Measurements from ENCODE around the gene MCL1. TPM values are rescaled to one million over a fixed set of nuclear protein-coding genes. Genes with fewer than 3 reads are reported as not detected.
"Not testable (repeated sequence)": the region's sequence is repeated elsewhere in the genome, so short reads cannot be mapped to it uniquely, and the experiment has no call there.

The MCL1 gene
- total and polyA plus RNA-seq, 2 experiments from 2014 or later: 55.3 to 244 TPM

DNA sequence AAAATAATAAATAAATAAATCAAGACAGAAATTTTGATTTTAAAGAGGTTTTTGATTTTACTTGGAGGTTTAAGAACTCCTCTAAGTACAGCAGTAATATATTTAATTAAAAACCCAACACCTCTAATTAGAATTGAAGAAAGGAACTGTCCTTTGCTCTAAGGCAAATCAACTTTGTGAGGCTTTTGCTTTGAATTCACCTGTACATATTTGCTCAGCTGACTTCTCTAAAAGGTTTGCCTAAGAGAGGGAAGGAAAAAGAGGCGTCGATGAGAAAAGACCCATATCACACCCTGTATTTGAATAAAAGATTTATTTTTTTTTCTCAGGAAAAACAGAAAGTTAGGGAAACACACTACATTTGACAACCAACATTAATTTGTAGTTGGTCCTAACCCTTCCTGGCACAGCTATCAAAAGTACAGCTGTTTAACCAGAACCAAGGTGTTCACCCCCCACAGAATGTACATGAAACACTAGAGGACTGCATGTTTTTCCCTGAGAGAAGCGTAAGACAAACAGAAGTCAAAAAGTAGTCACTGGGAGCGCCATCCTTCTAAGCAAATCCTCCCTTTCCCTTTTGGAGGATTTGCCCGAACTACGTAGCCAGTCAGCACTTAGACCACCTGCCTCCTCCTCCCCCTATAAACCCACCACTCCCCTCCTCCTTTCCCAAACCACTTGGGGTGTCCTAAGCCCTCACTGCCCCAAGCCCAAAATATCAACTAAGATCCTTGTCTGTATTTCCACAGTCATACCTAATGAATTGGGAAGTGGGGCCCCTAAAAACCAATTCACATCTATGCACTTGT lies 4.9 kb downstream of the MCL1 start (continued):
- TF ChIP-seq, protein P1, sequence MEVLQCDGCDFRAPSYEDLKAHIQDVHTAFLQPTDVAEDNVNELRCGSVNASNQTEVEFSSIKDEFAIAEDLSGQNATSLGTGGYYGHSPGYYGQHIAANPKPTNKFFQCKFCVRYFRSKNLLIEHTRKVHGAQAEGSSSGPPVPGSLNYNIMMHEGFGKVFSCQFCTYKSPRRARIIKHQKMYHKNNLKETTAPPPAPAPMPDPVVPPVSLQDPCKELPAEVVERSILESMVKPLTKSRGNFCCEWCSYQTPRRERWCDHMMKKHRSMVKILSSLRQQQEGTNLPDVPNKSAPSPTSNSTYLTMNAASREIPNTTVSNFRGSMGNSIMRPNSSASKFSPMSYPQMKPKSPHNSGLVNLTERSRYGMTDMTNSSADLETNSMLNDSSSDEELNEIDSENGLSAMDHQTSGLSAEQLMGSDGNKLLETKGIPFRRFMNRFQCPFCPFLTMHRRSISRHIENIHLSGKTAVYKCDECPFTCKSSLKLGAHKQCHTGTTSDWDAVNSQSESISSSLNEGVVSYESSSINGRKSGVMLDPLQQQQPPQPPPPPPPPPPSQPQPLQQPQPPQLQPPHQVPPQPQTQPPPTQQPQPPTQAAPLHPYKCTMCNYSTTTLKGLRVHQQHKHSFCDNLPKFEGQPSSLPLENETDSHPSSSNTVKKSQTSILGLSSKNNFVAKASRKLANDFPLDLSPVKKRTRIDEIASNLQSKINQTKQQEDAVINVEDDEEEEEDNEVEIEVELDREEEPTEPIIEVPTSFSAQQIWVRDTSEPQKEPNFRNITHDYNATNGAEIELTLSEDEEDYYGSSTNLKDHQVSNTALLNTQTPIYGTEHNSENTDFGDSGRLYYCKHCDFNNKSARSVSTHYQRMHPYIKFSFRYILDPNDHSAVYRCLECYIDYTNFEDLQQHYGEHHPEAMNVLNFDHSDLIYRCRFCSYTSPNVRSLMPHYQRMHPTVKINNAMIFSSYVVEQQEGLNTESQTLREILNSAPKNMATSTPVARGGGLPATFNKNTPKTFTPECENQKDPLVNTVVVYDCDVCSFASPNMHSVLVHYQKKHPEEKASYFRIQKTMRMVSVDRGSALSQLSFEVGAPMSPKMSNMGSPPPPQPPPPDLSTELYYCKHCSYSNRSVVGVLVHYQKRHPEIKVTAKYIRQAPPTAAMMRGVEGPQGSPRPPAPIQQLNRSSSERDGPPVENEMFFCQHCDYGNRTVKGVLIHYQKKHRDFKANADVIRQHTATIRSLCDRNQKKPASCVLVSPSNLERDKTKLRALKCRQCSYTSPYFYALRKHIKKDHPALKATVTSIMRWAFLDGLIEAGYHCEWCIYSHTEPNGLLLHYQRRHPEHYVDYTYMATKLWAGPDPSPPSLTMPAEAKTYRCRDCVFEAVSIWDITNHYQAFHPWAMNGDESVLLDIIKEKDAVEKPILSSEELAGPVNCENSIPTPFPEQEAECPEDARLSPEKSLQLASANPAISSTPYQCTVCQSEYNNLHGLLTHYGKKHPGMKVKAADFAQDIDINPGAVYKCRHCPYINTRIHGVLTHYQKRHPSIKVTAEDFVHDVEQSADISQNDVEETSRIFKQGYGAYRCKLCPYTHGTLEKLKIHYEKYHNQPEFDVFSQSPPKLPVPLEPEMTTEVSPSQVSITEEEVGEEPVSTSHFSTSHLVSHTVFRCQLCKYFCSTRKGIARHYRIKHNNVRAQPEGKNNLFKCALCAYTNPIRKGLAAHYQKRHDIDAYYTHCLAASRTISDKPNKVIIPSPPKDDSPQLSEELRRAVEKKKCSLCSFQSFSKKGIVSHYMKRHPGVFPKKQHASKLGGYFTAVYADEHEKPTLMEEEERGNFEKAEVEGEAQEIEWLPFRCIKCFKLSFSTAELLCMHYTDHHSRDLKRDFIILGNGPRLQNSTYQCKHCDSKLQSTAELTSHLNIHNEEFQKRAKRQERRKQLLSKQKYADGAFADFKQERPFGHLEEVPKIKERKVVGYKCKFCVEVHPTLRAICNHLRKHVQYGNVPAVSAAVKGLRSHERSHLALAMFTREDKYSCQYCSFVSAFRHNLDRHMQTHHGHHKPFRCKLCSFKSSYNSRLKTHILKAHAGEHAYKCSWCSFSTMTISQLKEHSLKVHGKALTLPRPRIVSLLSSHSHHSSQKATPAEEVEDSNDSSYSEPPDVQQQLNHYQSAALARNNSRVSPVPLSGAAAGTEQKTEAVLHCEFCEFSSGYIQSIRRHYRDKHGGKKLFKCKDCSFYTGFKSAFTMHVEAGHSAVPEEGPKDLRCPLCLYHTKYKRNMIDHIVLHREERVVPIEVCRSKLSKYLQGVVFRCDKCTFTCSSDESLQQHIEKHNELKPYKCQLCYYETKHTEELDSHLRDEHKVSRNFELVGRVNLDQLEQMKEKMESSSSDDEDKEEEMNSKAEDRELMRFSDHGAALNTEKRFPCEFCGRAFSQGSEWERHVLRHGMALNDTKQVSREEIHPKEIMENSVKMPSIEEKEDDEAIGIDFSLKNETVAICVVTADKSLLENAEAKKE (CRISPR knock-in tag; IDR thresholded peaks at IDR 0.05): no peak
- TF ChIP-seq STAT1 (IDR thresholded peaks at IDR 0.05; ENCODE audit: unreplicated experiment) (no peak), JUNB (IDR thresholded peaks at IDR 0.05; ENCODE audit: unreplicated experiment) (no peak), NANOG (IDR thresholded peaks at IDR 0.05; ENCODE audit: borderline replicate concordance) (no peak), EZH2phosphoT487 (IDR thresholded peaks at IDR 0.05; ENCODE audit: unreplicated experiment) (no peak), ZNF331 (CRISPR knock-in tag; IDR thresholded peaks at IDR 0.05; ENCODE audit: low read depth) (no peak), ZNF114 (CRISPR knock-in tag; IDR thresholded peaks at IDR 0.05) (no peak)
- TF ChIP-seq, protein P2, sequence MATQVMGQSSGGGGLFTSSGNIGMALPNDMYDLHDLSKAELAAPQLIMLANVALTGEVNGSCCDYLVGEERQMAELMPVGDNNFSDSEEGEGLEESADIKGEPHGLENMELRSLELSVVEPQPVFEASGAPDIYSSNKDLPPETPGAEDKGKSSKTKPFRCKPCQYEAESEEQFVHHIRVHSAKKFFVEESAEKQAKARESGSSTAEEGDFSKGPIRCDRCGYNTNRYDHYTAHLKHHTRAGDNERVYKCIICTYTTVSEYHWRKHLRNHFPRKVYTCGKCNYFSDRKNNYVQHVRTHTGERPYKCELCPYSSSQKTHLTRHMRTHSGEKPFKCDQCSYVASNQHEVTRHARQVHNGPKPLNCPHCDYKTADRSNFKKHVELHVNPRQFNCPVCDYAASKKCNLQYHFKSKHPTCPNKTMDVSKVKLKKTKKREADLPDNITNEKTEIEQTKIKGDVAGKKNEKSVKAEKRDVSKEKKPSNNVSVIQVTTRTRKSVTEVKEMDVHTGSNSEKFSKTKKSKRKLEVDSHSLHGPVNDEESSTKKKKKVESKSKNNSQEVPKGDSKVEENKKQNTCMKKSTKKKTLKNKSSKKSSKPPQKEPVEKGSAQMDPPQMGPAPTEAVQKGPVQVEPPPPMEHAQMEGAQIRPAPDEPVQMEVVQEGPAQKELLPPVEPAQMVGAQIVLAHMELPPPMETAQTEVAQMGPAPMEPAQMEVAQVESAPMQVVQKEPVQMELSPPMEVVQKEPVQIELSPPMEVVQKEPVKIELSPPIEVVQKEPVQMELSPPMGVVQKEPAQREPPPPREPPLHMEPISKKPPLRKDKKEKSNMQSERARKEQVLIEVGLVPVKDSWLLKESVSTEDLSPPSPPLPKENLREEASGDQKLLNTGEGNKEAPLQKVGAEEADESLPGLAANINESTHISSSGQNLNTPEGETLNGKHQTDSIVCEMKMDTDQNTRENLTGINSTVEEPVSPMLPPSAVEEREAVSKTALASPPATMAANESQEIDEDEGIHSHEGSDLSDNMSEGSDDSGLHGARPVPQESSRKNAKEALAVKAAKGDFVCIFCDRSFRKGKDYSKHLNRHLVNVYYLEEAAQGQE (IDR thresholded peaks at IDR 0.05; ENCODE audit: unreplicated experiment): no peak

DNA sequence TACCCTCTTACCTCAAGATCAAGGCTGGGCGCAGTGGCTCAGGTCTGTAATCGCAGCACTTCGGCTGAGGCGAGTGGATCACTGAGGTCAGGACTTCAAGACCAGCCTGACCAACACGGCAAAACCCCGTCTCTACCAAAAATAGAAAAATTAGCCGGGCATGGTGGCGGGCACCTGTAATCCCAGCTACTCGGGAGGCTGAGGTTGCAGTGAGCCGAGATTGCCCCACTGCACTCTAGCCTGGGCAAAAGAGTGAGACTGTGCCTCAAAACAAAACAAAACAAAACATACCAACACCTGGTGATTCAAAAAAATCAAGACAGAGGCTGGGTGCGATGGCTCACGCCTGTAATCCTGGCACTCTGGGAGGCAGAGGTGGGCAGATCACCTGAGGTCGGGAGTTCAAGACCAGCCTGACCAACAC lies 5.8 kb downstream of the MCL1 start:
- not testable (repeated sequence) for H3K9me3 Mint-ChIP-seq; H3K9me2 ChIP-seq (ENCODE audit: insufficient read depth); DNase-seq (ENCODE audit: low spot score); H2AFZ ChIP-seq; H3K27me3 ChIP-seq (ENCODE audit: insufficient read depth)
- peaks cover 60% of the 10 kb centered on the region for H3K4me1 Mint-ChIP-seq
- Histone ChIP-seq H3K4me3 (peak overlapping the region; percentile 33), H3K4me1 (ENCODE audit: insufficient read depth) (peaks cover 49% of the 10 kb centered on the region), H3F3A (replicated peaks; ENCODE audit: low read depth) (peaks cover 66% of the 10 kb centered on the region), H3K79me2 (replicated peaks; ENCODE audit: insufficient read depth) (peaks cover 81% of the 10 kb centered on the region), H3K4me2 (peak overlapping the region; percentile 92), H4K20me1 (replicated peaks; ENCODE audit: insufficient read depth) (peaks cover 54% of the 10 kb centered on the region), H3K36me3 (ENCODE audit: insufficient read depth) (peaks cover 58% of the 10 kb centered on the region), H3K27ac (ENCODE audit: low read depth) (peak overlapping the region; percentile 100)
- H3K4me3 Mint-ChIP-seq: peak overlapping the region; percentile 46
- peak; percentile 3; the same call in 2 of the 3 replicates for ATAC-seq
- peak overlapping the region; percentile 87 for H3K27ac Mint-ChIP-seq
- H3K36me3 Mint-ChIP-seq (ENCODE audit: low read depth): peaks cover 93% of the 10 kb centered on the region
- H3K27me3 Mint-ChIP-seq (ENCODE audit: insufficient read depth, low read depth, poor library complexity): peaks cover 61% of the 10 kb centered on the region

All from GM23338 (cell line).